C4-2B (cell line): ENCODE data around the gene CASQ2.
A peak's percentile ranks its signal among the peaks of the same experiment; 100 is the strongest.

ENCODE experiments used
- H3K27ac ChIP-seq: fragments of 450-650 bp; 2 replicates; pipeline ENCODE4 v1.5.1; 2017
- CTCF ChIP-seq: fragments of 450-650 bp; conservative IDR thresholded peaks from 2 replicates; pipeline ENCODE4 v1.5.1; 2017; ENCODE audit warnings: mild to moderate bottlenecking
- ZFX ChIP-seq: fragments of 450-650 bp; IDR thresholded peaks from 2 replicates; pipeline ENCODE4 v1.6.1; 2017

CASQ2 gene

GRCh38 chr1:115665319-115666096 is 103.0 kb downstream of the CASQ2 start:
- peak overlapping the region; percentile 49 for H3K27ac ChIP-seq
- no peak for TF ChIP-seq ZFX
- no peak for TF ChIP-seq CTCF

GRCh38 chr1:115661157-115661556 is 107.4 kb downstream of the CASQ2 start:
- H3K27ac ChIP-seq = no peak overlapping the region
- TF ChIP-seq CTCF = no peak
- TF ChIP-seq ZFX = no peak

- no peak overlapping the region for H3K27ac ChIP-seq
- TF ChIP-seq ZFX = no peak
- TF ChIP-seq CTCF = no peak
Measured at GRCh38 chr1:115660151-115660550, 108.4 kb downstream of the CASQ2 start.

- TF ChIP-seq ZFX (no peak), CTCF (no peak)
- H3K27ac ChIP-seq = no peak overlapping the region
Measured at GRCh38 chr1:115658646-115659045, 109.9 kb downstream of the CASQ2 start.

DNA sequence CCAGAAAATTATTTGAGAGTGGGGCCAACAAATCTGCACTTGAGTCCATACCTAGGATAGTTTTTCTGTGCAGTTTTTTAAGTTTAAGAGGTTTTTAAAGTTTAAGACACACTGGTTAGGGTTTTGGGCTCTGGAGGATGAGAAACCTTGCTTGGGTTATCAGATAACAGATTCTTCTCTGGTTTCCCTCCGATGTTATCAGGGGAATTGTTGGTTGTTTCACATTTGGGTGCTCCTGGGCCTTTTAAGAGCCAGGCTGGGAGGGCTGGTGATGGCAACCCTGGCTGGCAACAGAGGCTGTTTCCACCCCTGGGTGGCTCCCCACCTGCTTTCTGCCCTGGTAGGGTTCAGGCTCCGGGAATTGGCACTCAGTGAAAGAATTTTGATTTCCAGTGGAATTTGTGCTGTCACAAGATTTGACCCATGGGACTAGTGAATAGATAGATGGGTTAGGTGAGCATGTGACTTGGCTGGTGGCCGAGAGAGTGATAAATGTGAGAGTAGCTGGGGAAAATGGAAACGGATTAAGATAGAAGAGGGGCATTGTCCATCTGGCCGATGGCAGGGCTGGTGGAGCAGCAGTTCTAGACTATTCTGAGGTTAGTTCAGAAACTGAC is 111.9 kb downstream of the CASQ2 start:
- H3K27ac ChIP-seq = no peak overlapping the region; the same call in 1 of the 2 replicates
- no peak for TF ChIP-seq CTCF
- no peak for TF ChIP-seq ZFX

DNA sequence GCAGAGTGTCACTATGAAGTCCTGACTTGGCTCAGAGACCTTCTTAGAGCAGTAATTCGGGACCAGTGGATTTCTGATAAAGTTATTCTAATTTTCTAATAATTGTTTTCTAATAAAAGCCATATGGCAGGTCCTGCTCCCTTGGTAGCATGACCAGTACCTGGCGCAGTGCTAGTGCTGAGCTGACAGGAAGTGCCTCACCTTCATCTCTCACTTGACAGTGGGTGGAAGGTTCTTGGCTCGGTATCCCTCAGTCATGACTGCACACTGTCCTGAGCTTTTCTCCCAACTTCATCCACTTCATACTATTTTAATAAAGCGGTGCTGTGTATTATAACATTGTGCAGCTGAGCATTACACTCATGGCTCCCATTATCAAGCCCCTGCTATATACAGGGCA is 112.6 kb downstream of the CASQ2 start:
- TF ChIP-seq CTCF (no peak), ZFX (no peak)
- H3K27ac ChIP-seq = peak overlapping the region; percentile 36

DNA sequence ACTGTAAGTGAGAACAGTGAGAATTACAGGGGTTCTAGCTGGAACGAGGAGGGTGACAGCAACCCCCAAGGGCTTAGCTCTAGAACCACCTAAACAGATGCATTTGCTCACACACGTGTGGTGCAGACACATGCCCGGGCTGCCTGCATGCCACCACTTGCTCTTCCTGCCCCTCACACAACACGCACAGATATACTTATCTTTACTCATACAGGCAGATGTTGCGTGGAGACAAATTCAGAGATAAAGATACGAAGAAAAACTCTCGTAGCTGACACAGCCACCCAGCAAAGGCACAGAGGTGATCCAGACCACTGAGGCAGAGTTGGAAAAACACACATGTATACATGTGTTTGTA is 113.2 kb downstream of the CASQ2 start:
- TF ChIP-seq CTCF (no peak), ZFX (no peak)
- peak overlapping the region; percentile 36 for H3K27ac ChIP-seq
